ENCODE results near the gene TBC1D16. TPM values are rescaled to one million over a fixed set of nuclear protein-coding genes. Genes with fewer than 3 reads are reported as not detected.

Gene TBC1D16
- total and polyA plus RNA-seq, 8 donors, result 4.9 to 31.4 (median 19.7) TPM

DNA sequence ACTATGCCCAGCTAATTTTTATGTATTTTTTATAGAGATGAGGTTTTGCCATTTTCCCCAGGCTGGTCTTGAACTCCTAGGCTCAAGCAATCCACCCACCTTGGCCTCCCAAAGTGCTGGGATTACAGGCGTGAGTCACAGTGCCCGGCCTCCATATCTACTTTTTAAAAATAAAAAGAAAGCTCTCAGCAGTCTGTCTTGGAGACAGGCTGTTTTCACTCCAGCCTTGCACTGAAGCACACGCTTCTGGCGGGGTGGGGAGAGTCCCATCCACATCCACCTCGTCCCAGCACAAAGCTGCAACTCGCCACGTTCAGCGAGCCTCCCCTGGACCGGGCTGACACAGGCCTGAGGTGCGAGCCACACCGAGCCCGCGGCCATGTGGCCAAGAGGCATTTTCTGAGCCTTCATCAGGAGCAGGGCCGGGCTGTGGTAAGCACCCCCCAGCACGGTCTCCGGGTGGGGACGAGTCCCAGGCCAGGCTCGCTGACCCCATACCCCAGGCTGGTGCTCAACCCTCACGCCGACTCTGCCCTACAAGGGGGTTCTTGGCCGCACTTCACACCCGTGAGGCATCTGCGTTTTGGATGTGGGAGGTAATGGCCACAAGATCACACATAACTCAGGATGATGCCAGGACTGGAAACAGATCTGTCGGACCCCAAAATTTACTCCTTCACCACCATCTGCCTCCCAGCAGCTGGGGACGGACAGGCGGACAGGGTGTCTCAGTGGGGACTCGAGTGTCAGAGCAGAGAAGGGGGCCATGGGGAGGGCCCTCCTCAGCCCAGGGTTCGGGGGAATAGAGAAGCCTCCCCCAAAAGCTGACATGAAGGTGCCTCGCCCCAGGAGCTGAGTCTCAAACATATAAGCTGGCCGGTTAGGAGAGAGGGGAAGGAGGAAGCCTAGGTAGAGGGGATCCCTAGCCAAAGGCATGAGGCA, 28.6 kb downstream of the TBC1D16 start:
- 91% methylated on average over 30 of the region's 30 CpGs for WGBS, 2 donors
- TF ChIP-seq, protein P1, sequence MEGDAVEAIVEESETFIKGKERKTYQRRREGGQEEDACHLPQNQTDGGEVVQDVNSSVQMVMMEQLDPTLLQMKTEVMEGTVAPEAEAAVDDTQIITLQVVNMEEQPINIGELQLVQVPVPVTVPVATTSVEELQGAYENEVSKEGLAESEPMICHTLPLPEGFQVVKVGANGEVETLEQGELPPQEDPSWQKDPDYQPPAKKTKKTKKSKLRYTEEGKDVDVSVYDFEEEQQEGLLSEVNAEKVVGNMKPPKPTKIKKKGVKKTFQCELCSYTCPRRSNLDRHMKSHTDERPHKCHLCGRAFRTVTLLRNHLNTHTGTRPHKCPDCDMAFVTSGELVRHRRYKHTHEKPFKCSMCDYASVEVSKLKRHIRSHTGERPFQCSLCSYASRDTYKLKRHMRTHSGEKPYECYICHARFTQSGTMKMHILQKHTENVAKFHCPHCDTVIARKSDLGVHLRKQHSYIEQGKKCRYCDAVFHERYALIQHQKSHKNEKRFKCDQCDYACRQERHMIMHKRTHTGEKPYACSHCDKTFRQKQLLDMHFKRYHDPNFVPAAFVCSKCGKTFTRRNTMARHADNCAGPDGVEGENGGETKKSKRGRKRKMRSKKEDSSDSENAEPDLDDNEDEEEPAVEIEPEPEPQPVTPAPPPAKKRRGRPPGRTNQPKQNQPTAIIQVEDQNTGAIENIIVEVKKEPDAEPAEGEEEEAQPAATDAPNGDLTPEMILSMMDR (IDR thresholded peaks at IDR 0.05), result no peak
- DNase-seq (peak in 2 of 6 donors; percentile 46 to 70), FAIRE-seq (no peak), ATAC-seq (no peak)
- intact Hi-C loops (cut with DNase I), result loop anchor here in 1 of 3 donors (10.0 kb wide), 1 partner anchor 68 kb away; no protein-coding TSS in a partner anchor
- Histone ChIP-seq H3K36me3 (no peaks in the 10 kb centered on the region), H3K27me3 (no peaks in the 10 kb centered on the region), H3K4me1 (peaks cover 0 to 5% (median 5%) of the 10 kb centered on the region in 3 donors), H3K27ac (no peak overlapping the region), H3K4me3 (no peak overlapping the region), H3K9me3 (no peaks in the 10 kb centered on the region)

DNA sequence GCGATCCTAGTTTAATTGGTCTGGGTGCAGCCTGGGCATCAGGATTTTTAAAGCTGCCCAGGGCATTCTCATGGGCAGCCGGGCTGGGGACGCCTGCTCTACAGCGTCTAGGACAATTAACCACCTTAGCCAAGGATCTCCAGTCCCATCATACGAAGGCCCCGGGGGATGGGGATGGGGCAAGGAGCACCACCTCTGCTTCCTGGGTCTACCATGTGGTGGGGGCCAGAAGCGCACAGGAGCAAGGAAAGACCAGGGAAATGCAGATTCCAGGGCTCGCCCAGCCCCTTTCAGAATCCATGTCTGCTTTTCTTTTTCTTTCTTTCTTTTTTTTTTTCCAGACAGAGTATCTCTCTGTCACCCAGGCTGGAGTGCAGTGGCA, 29.3 kb downstream of the TBC1D16 start:
- WGBS, 2 donors, result 32 to 34% methylated on average over 8 of the region's 8 CpGs
- TF ChIP-seq, protein P1 (IDR thresholded peaks at IDR 0.05), result no peak

DNA sequence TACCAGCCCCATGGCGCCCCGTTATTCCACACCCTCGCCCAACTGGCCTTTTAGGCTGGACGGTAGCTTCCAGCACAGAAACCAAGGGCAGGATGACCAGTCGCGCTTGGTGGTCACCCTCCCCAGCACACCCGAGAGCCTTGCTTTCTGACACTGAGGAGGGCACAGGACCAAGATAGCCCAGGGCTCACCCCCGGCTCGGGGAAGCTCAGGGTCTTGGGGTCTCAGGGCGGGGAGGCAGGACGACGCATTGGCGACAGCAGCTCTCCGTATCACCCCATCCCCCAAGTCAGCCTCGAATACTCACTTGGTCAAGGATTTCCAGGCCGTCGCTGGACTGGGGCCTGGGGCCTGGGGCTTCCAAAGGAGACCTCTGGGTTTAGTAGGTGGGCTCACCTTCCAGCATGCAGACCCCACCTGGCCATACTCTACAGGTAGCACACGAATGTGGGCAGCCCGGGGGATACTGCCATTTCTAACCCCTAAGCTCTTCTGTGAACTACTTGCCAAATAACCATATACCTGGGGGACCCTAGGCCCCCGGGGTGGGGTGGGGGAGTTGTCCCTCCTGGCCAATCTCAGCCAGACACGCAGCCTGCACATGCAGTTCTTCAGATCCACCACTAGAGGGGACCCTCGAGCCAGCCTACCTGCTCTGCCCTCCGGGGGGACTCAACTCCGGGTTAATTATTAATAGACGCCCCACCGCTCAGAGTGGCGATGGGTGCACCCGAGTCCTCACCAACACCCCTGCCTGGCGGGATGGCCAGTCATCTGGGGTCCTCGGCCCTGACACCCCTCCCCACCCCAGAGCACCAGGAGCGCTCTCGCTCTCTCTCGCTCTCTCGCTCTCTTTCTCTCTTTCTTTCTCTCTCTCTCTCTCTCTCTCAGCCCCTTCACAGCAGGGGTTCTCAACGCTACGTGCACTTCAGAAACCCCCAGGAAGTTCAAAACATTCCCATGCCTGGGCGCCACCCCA, 30.0 kb downstream of the TBC1D16 start:
- H3K4me3 ChIP-seq, result peak overlapping the region in 3 of 4 donors; percentile 1 to 42 (median 37)
- no peaks in the 10 kb centered on the region for H3K36me3 ChIP-seq
- ATAC-seq (peak; percentile 41 to 72 (median 68)), DNase-seq (peak; percentile 59 to 86 (median 74)), FAIRE-seq (no peak)
- WGBS, 2 donors, result 33% methylated on average over 37 of the region's 37 CpGs
- no peaks in the 10 kb centered on the region for H3K27me3 ChIP-seq
- H3K27ac ChIP-seq, result peak overlapping the region in 1 of 4 donors; percentile 2
- intact Hi-C loops (cut with DNase I), result loop anchor here in 1 of 3 donors (10.0 kb wide), 1 partner anchor 69 kb away; no protein-coding TSS in a partner anchor
- no peaks in the 10 kb centered on the region for H3K9me3 ChIP-seq
- TF ChIP-seq, protein P1 (IDR thresholded peaks at IDR 0.05), result peak; percentile 98 to 100 (median 100)
- peaks cover 0 to 5% (median 5%) of the 10 kb centered on the region in 3 donors for H3K4me1 ChIP-seq

More for the DNA sequence above, 29.3 kb downstream of the TBC1D16 start:
- Histone ChIP-seq H3K27me3 (no peaks in the 10 kb centered on the region), H3K9me3 (no peaks in the 10 kb centered on the region), H3K4me1 (peaks cover 0 to 5% (median 5%) of the 10 kb centered on the region in 3 donors), H3K36me3 (no peaks in the 10 kb centered on the region), H3K27ac (peak overlapping the region in 1 of 4 donors; percentile 2), H3K4me3 (peak overlapping the region in 3 of 4 donors; percentile 1 to 42 (median 37))
- FAIRE-seq, result no peak
- peak; percentile 11 to 21 (median 20) for ATAC-seq
- DNase-seq, result peak in 2 of 6 donors; percentile 37 to 49
- intact Hi-C loops (cut with DNase I), result loop anchor here in 1 of 3 donors (10.0 kb wide), 1 partner anchor 68 kb away; no protein-coding TSS in a partner anchor

DNA sequence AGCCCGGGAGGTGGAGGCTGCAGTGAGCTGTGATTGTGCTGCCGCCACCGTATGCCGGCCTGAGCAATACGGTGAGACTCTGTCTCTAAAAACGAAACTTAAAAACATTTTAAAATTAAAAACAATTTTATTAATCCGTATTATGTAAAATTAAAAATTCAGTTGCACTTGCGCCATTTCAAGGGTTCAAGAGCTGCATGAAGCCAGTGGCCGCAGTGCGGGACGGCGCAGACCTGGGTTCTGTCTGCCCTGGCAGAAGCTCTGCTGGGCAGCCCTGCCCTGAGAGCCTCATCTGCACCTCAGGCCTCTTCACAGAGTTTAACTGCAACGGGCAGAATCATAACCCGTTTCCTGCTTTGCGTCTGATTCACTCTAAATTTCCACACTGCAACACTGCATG, 31.7 kb downstream of the TBC1D16 start:
- intact Hi-C loops (cut with DNase I), result loop anchor here in 1 of 3 donors (10.0 kb wide), 1 partner anchor 71 kb away; no protein-coding TSS in a partner anchor
- no peaks in the 10 kb centered on the region for H3K27me3 ChIP-seq
- no peak overlapping the region for H3K4me3 ChIP-seq
- ATAC-seq (no peak), FAIRE-seq (no peak), DNase-seq (peak in 2 of 6 donors; percentile 1 to 23)
- no peaks in the 10 kb centered on the region for H3K36me3 ChIP-seq
- no peak overlapping the region for H3K27ac ChIP-seq
- TF ChIP-seq, protein P1 (IDR thresholded peaks at IDR 0.05), result no peak
- WGBS, 2 donors, result 94 to 95% methylated on average over 15 of the region's 15 CpGs
- H3K9me3 ChIP-seq, result no peaks in the 10 kb centered on the region
- H3K4me1 ChIP-seq, result peaks cover 0 to 4% (median 4%) of the 10 kb centered on the region in 3 donors

Data from pancreas (tissue), 10 donors.